ENCODE measurements around the gene CHD6.

- no peak for TF ChIP-seq EZH2 (IDR thresholded peaks at IDR 0.05; ENCODE audit: insufficient read depth, poor library complexity, severe bottlenecking)
- no peak for TF ChIP-seq EZH2phosphoT487 (IDR thresholded peaks at IDR 0.05; ENCODE audit: insufficient read depth, low read depth)
Measured at GRCh38 chr20:41627001-41627495, 8.9 kb upstream of the CHD6 start.
